ACC112 (cell line): ENCODE results near the gene COL8A1.
"Not testable (repeated sequence)": the region's sequence is repeated elsewhere in the genome, so short reads cannot be mapped to it uniquely, and the experiment has no call there.

Experiments used
- H2AFZ ChIP-seq: fragments of 200-600 bp; sonication (generic); one replicate; pipeline ENCODE4 v1.6.0; 2017; ENCODE audit warnings: antibody characterized with exemption, low read length; ENCODE audit not compliant: unreplicated experiment
- H3K27ac ChIP-seq: fragments of 200-600 bp; sonication (generic); 2 replicates; pipeline ENCODE4 v1.5.1; 2014; ENCODE audit warnings: low read depth, mild to moderate bottlenecking, antibody characterized with exemption, low read length, moderate library complexity
- H3K27me3 ChIP-seq: fragments of 200-600 bp; sonication (generic); 2 replicates; pipeline ENCODE4 v1.6.1; 2014; ENCODE audit warnings: mild to moderate bottlenecking, antibody characterized with exemption, low read length, moderate library complexity, mixed read lengths; ENCODE audit not compliant: insufficient read depth
- H3K36me3 ChIP-seq: fragments of 200-600 bp; sonication (generic); 2 replicates; pipeline ENCODE4 v1.6.1; 2016; ENCODE audit warnings: mild to moderate bottlenecking, antibody characterized with exemption, low read length, moderate library complexity, mixed read lengths; ENCODE audit not compliant: insufficient read depth
- H3K4me1 ChIP-seq: fragments of 200-600 bp; sonication (generic); one replicate; pipeline ENCODE4 v1.6.1; 2016; ENCODE audit warnings: low read length, mixed read lengths; ENCODE audit not compliant: insufficient read depth, unreplicated experiment, control insufficient read depth
- H3K4me3 ChIP-seq: fragments of 200-600 bp; sonication (generic); 2 replicates; pipeline ENCODE4 v1.5.1; 2014; ENCODE audit warnings: mild to moderate bottlenecking, low read depth, low read length
- H3K79me2 ChIP-seq: fragments of 200-600 bp; sonication (generic); one replicate; pipeline ENCODE4 v1.6.0; 2016; ENCODE audit warnings: low read length; ENCODE audit not compliant: control insufficient read depth, unreplicated experiment, insufficient read depth

Gene COL8A1

DNA sequence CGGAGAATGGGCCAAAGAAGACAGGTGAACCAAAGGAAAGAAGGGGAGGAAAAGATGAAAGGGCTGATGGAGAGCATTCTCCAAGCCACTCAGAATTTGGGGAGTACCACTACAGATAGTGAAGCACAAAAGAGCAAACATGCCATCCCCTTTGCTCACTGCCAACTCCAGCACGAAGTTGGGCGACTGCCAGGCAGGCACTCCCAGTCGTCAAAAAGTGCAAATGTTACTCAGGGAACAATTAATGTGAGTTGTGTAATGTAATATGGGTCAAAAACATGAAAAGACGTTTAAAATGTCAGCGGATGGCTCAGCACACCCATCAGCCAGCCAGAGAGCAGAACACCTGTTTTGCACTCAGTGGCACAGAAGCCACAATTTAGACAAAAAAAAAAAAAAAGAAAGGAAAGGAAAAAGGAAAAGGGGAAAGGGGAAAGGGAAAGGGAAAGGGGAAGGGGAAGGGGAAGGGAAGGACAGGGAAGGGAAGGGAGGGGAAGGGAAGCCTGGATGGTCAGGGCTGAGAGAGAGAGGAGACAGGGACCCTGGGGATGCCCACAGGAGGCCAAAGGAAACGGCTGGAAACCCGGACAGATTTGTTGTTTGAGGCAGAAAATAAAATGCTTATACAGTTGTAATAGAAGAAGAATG, 82.7 kb downstream of the COL8A1 start:
- H3K27ac ChIP-seq: peak overlapping the region; percentile 63
- H3K36me3 ChIP-seq: no peaks in the 10 kb centered on the region
- H2AFZ ChIP-seq: no peak overlapping the region
- H3K79me2 ChIP-seq: peaks cover 3% of the 10 kb centered on the region
- H3K27me3 ChIP-seq: no peaks in the 10 kb centered on the region
- H3K4me3 ChIP-seq: peak overlapping the region; percentile 35; the same call in 1 of the 2 replicates
- peaks cover 44% of the 10 kb centered on the region for H3K4me1 ChIP-seq

DNA sequence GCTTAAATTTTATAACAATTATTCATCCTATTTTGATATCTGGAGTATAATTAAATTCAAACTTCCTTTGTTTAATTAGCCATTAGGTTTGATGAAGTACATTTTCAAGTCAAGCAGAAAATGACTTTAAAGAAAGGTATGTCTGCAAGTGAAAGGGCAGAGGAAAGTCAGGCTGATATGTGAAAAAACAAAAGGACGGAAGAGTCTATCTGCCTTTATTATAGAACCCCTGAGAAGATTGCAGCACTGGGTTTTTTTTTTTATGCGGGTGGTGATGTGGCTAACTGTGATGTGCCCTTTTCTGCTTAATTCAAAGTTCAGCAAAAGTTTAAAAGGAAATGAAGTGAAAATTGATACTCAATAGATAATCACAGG, 83.2 kb downstream of the COL8A1 start:
- peaks cover 39% of the 10 kb centered on the region for H3K4me1 ChIP-seq
- no peaks in the 10 kb centered on the region for H3K36me3 ChIP-seq
- H3K27ac ChIP-seq: peak overlapping the region; percentile 63
- 0 out of 2 replicates have a peak overlapping the region, but pooled peaks have one; percentile 35 for H3K4me3 ChIP-seq
- H2AFZ ChIP-seq: no peak overlapping the region
- H3K27me3 ChIP-seq: no peaks in the 10 kb centered on the region
- H3K79me2 ChIP-seq: peaks cover 3% of the 10 kb centered on the region

DNA sequence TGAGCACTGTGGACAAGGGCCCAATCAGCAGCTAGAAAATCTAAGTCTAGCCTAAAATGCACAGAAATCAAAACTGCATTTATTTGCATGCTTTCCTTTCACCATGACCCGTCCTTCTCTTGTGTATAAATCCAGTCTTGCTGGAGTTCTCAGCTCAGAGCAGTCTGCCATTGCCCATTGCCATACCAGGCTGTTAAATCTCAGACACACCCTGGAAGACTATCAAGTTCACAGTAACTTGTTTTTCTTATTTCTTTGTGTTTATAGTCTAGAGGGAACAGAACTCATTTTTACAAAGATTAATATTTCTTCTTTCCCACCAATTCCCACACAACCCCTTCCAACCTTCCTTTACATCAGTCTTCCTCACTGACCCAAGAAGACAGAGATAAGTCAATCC, 85.9 kb downstream of the COL8A1 start:
- Histone ChIP-seq H3K4me1 (peaks cover 33% of the 10 kb centered on the region), H3K27me3 (no peaks in the 10 kb centered on the region), H3K36me3 (0 out of 2 replicates have a peak, but pooled peaks cover 5% of the 10 kb centered on the region), H3K79me2 (peaks cover 9% of the 10 kb centered on the region), H3K27ac (no peak overlapping the region), H3K4me3 (no peak overlapping the region), H2AFZ (no peak overlapping the region)

DNA sequence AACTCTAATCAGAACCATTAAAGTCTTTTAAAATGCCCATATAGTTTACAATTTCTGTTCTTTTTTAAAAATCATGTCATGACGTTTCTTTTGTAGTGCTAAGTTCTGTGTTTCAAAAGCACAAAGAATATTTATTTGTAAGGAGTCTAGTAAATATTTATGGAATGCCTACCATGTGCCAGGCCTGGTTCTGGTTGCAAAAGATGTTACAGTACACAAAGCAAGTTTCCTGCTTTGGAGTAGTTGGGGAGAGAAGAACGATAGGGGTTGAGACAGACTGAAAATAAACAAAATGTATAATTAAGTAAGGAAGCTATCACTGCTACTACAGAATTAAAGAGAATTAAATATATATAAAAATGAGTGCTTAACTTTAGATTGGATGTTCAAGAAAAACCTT, 92.5 kb downstream of the COL8A1 start:
- no peaks in the 10 kb centered on the region for H3K27me3 ChIP-seq
- H3K4me3 ChIP-seq: no peak overlapping the region

DNA sequence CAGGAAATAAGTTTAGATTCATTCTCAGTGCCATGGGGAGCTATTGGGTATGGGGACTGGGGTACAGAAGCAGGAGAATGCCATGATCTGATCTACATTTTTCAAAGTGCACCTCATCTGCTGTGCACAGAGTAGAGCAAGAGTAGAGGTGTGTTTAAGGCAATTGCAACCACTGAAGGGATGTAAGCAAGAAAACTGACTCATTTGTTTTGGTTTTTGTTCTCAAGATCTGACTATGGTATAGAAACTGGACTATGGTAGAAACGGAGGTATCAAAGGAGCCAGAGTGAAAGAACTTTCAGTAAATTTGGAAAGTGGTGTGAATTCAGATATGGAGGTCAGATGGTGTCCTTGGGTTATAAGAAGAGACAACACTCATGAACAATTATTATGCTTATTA, 93.1 kb downstream of the COL8A1 start:
- no peak overlapping the region for H3K27ac ChIP-seq
- peaks cover 6% of the 10 kb centered on the region for H3K4me1 ChIP-seq
- no peaks in the 10 kb centered on the region for H3K27me3 ChIP-seq
- peaks cover 13% of the 10 kb centered on the region for H3K36me3 ChIP-seq
- H3K79me2 ChIP-seq: peaks cover 24% of the 10 kb centered on the region
- H3K4me3 ChIP-seq: no peak overlapping the region
- H2AFZ ChIP-seq: no peak overlapping the region

More for the DNA sequence above, 92.5 kb downstream of the COL8A1 start:
- Histone ChIP-seq H3K79me2 (peaks cover 24% of the 10 kb centered on the region), H3K27ac (no peak overlapping the region), H2AFZ (no peak overlapping the region), H3K4me1 (peaks cover 6% of the 10 kb centered on the region), H3K36me3 (peaks cover 13% of the 10 kb centered on the region)

DNA sequence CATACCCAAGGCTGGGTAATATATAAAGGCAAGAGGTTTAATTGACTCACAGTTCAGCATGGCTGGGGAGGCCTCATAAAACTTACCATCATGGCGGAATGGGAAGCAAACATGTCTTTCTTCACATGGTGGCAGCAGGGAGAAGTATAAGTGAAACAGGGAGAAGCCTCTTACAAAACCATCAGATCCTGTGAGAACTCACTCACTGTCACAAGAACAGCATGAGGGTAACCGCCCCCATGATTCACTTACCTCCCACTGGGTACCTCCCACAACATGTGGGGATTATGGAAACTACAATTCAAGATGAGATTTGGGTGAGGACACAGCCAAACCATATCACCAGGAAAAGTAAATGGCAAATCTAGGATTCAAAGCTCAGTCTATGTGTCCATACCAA, 102.0 kb downstream of the COL8A1 start:
- H2AFZ ChIP-seq, H3K4me3 ChIP-seq, H3K27ac ChIP-seq, H3K27me3 ChIP-seq, H3K4me1 ChIP-seq: not testable (repeated sequence)
- H3K79me2 ChIP-seq: peaks cover 21% of the 10 kb centered on the region
- H3K36me3 ChIP-seq: peaks cover 15% of the 10 kb centered on the region

DNA sequence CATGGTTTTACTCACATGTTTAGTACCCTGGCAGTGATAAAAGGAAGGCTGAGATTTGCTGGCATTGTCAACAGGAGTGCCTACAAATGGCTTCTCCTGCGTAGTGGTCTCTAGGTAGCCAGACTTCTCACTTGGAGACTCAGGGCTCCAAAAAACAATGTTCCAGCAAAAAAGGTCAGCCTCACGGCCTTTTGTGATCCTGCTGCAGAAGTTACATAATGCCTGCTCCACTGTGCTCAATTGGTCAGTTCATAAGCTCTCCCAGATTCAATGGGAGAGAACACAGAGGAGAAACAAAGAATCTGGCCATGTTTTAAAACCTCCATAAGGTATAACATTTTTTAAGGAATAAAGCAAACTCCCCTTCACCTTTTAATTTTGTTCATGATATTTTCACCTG, 103.2 kb downstream of the COL8A1 start:
- Histone ChIP-seq H3K4me3 (no peak overlapping the region), H2AFZ (no peak overlapping the region), H3K36me3 (peaks cover 23% of the 10 kb centered on the region), H3K27ac (no peak overlapping the region), H3K27me3 (no peaks in the 10 kb centered on the region), H3K4me1 (peaks cover 9% of the 10 kb centered on the region), H3K79me2 (peaks cover 21% of the 10 kb centered on the region)

DNA sequence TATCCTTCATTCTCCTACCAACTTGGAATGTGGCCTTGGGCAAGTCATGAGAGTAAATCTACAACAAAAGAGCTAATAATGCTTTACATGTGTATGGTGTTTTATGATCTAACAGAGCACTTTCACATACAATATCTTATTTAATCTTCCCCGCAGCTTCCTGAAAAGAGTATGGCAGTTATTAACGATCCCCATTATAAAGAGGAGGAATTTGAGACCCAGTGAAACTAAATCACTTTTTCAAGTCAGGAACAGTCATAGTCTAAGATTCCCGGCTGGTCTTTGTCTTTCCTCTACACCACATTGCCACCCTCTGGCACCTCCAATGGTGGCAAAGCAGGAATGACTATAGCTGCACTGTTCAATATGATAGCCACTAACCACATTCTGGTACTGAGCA, 109.5 kb downstream of the COL8A1 start:
- Histone ChIP-seq H3K4me3 (no peak overlapping the region), H3K27ac (peak overlapping the region; percentile 51), H3K79me2 (peaks cover 14% of the 10 kb centered on the region), H3K4me1 (peaks cover 39% of the 10 kb centered on the region), H3K36me3 (peaks cover 15% of the 10 kb centered on the region), H2AFZ (peak overlapping the region; percentile 43), H3K27me3 (no peaks in the 10 kb centered on the region)

DNA sequence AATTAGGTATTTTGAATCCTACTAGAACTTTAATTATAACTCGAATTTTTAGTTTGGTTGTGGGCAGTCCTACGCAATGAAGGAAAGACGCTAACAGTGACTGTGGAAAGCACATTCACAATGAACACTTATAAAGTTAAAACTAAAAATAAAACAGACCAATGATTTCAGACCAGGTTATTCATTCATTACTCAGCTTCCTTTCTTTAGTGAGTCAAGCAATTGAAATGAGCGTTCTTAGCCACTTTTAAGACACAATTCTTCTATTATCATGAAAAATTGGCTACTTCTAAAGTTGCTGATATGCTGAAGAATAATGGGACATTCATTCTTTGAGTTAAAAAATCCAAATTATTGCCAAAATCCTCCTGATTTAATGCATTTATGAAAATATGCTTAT, 113.3 kb downstream of the COL8A1 start:
- H2AFZ ChIP-seq: peak overlapping the region; percentile 61
- peaks cover 42% of the 10 kb centered on the region for H3K4me1 ChIP-seq
- H3K36me3 ChIP-seq: 0 out of 2 replicates have a peak, but pooled peaks cover 11% of the 10 kb centered on the region
- peaks cover 12% of the 10 kb centered on the region for H3K79me2 ChIP-seq
- H3K27me3 ChIP-seq: no peaks in the 10 kb centered on the region
- H3K27ac ChIP-seq: peak overlapping the region; percentile 86
- H3K4me3 ChIP-seq: no peak overlapping the region

DNA sequence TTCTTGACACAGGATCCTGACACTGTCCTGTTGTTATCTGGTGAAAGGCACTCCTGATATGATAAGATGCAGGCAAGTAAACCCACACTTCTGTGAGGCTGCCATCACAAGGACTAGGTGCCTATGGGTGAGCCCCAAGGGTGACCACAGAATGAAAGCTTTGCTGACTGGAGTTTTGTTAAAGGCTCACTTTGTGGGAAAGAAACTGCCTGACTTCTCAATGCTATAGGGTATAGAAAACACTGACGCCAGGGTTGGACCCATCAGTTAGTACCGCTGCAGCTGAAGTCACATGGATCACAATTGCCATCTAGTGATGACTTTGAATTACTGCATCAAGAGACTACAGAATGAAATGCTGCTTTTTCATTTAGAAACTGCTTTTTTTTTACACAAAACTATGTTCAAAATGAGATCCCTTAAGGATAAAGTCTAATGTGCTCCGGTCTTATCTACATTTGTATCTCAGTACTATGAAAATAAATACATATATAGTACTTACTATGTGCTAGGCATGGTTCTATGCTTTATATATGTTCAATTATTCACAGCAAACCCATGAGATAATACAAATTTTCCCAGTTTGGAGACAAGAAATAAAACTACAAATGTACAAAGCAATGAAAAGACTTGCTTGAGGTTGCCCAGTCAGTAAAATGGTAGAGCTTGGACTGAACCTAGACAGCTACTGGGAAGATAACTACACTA, 115.0 kb downstream of the COL8A1 start:
- H3K27me3 ChIP-seq: no peaks in the 10 kb centered on the region
- peaks cover 13% of the 10 kb centered on the region; the same call in 1 of the 2 replicates for H3K36me3 ChIP-seq
- peaks cover 37% of the 10 kb centered on the region for H3K4me1 ChIP-seq
- H2AFZ ChIP-seq: no peak overlapping the region
- H3K4me3 ChIP-seq: no peak overlapping the region
- peaks cover 14% of the 10 kb centered on the region for H3K79me2 ChIP-seq
- H3K27ac ChIP-seq: peak overlapping the region; percentile 86

DNA sequence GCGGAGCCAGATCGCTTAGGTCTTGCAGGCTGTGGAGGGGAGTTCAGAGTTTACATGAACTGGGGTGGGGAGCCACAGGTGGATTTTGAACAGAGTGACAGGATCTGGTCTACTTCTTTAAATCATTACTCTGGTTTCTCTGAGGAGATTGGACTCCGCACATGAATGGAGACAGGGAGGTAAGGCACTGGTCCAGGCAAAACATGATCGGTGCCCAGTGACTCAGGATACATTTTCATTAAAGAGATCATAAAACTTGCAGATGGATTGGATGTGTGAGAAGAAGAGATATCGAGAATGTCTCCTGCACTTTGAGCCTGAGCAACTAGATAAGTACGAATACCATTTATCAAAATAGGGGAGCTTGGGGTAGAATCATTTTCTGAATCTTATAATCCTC, 117.4 kb downstream of the COL8A1 start:
- Histone ChIP-seq H3K79me2 (peaks cover 14% of the 10 kb centered on the region), H2AFZ (no peak overlapping the region), H3K27me3 (no peaks in the 10 kb centered on the region), H3K27ac (no peak overlapping the region), H3K4me3 (no peak overlapping the region), H3K36me3 (peaks cover 17% of the 10 kb centered on the region; the same call in 1 of the 2 replicates), H3K4me1 (peaks cover 30% of the 10 kb centered on the region)
